Measurements from ENCODE around the gene NFATC2.
A peak's percentile ranks its signal among the peaks of the same experiment; 100 is the strongest.
"Not testable (repeated sequence)": the region's sequence is repeated elsewhere in the genome, so short reads cannot be mapped to it uniquely, and the experiment has no call there.

The NFATC2 gene

DNA sequence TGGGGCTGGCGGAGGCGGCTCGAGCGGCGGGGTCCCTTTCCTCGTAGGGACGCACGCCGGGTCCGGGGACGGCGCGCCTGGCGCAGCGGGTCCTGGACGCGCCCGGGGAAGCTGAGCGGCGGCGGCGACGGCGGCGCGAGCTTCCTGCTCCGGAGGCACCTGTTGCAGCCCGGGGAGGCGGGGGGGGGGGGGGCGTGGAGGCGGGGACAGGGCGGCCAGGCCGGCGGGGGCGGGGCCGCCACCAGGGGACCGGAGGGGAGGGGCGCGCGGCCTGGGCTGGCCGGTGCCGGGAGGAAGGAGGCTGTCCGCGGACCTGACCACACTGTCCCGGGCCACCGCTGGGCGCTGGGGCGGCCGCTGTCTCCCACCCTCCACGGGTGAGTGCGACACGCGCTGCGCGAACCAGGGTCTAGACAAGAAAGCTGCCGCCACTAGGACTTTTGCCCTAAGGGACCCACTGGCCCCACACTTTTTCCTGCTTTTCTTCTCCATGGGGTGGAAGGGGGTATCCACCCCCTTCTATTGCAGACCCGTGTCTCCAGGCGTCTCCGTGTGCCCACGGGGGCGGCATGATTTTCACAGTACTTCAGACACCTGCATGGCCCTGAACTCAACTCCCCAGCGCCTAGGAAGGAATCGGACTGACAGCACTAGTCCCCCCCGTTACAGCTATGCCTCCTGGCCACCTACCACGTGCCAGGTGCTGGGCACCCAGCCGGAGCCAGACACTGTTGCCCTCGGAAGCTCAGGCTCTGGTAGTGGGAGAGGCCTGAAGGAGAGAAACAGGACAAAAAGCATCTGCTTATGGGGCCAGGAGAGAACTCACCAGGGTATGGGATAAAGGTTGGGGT, at the start of gene NFATC2:
Gene NFATC2 (minus strand): TSS at position 149 of the 851 bp plus-strand sequence. CDS start 220 bp downstream, outside the sequence.
- no peak for DNase-seq

DNA sequence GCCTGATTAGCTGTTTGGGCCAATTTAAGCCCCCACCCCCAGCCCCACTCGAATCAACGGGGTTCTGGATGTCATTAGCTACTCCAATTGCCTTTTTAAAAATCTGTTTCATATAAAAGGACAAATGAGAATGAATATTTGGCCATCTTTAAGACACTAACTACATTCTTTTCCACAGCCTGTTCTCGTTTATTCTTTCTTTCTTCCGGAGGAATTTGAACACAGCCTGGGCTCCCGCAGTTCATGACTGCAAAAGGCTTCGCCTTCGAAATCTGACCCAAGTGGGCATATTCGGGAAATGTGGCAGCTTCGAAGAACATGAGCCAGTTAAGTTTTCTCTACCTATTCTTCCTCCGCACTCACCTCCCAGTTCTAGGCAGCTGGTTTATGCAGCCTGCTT, 49.4 kb upstream of the NFATC2 start:
- no peak for DNase-seq

GRCh38 chr20:51588762-51589161, 46.2 kb upstream of the NFATC2 start:
- DNase-seq = no peak

DNA sequence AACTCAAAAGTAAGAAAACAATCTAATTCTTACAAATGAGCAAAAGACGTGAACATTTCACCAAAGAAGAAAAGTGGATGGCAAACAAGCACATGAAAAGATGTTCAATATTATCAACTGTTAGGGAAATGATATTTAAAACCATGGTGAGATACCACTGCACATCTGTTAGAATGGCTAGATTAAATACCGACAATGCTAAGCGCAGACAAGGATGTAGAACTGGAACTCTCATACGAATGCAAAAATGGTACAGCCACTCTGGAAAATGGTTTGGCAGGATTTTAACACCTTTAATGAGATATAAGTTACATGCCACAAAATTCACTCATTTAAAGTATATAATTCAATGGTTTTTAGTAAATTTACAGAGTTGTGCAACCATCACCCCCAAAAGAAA, 44.6 kb upstream of the NFATC2 start:
- DNase-seq = no peak

- no peak for DNase-seq
These were observed 43.5 kb upstream of the NFATC2 start for GRCh38 chr20:51586005-51586440.

GRCh38 chr20:51585148-51585547, 42.6 kb upstream of the NFATC2 start:
- DNase-seq = no peak

GRCh38 chr20:51584737-51585136, 42.2 kb upstream of the NFATC2 start:
- no peak for DNase-seq

GRCh38 chr20:51584116-51584515, 41.6 kb upstream of the NFATC2 start:
- no peak for DNase-seq

- peak; percentile 41 for DNase-seq
These were observed 41.0 kb upstream of the NFATC2 start for GRCh38 chr20:51583499-51583898.

- DNase-seq = no peak
These were observed 40.6 kb upstream of the NFATC2 start for GRCh38 chr20:51583073-51583472.

- no peak for DNase-seq
These were observed 39.1 kb upstream of the NFATC2 start for GRCh38 chr20:51581571-51581970.

- no peak for DNase-seq
These were observed 36.6 kb upstream of the NFATC2 start for GRCh38 chr20:51579137-51579536.

DNA sequence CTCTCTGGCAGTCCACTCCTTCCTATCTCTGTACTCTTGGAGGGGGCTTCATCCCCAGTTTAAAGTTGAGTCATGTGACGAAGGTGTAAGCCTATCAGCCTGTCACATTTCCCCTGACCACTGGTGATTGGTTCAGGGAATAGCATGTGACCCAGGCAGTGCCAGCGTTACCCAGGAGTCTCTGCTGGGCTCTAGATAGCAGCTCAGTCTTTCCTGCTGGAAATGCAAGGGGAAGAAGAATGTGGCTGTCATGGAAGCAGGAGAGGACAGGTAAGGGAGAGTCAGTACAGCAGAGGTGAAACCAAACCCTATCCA, 35.6 kb upstream of the NFATC2 start:
- no peak for DNase-seq

GRCh38 chr20:51577432-51578144, 35.1 kb upstream of the NFATC2 start:
- DNase-seq = no peak

DNA sequence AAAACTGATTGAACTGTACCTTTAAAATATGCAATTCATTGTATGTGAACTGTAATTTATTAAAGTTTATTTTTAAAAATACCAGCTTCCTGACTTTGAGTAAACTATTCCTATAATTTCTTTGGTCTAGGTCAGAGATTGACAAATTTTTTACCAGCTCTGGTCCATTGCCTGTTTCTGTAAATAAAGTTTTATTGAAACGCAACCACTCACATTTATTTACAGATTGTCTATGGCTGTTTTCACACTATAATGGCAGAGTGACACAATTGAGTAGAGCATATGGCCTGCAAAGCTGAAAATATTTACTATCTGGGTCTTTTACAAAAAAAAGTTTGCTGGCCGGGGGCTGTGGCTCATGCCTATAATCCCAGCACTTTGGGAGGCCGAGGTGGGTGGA, 33.0 kb upstream of the NFATC2 start:
- DNase-seq = no peak

- no peak for DNase-seq
These were observed 31.9 kb upstream of the NFATC2 start for GRCh38 chr20:51574248-51575033.

DNA sequence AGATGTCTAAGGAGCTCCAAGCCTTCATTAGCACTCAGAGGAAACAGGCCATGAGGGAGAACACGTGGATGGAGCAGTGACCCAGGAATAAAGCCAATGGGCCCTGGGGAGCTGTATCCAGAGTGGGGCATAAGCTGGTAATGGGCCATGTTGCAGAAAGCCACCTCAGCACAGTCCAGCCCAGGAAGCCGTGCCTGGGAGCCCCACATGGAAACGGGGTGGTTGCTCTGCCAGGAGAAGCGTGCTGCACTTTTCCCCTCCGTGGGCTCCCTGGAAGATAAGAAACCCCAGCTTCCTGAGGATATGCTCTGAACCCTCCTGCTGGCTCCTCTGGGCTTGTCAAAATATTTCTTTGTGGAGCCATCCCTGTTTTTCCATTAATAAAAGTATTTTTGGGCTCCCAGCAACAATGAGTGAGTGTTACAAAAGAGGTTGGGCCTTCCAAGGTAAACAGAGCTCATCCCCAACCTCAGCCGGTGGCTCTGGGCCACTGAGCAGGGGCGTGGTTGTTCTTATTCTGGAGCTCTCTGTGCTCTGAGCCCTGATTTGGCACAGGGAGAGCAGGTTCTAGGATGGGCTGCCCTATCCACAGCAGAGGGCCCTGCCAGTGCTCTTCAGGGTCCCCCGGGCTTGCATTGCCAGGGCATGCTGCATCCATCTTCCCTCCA, 31.2 kb upstream of the NFATC2 start:
- DNase-seq = no peak

DNA sequence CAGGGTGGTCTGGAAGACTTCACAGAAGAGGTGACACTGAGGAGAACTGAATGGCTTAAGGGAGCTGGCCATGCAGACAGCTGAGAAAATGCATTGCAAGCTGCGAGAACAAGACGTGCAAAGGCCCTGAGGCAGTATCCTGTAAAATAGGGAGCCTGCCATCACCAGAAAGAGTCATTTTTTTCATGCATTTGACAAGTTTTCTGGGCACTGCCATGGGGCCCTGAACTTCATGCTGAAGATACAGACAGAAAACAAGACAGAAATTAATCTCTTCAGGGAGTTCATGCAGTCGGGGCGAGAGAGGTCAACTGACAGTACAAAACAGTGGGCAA, 28.9 kb upstream of the NFATC2 start:
- DNase-seq = no peak

GRCh38 chr20:51570739-51571459, 28.4 kb upstream of the NFATC2 start:
- no peak for DNase-seq

DNA sequence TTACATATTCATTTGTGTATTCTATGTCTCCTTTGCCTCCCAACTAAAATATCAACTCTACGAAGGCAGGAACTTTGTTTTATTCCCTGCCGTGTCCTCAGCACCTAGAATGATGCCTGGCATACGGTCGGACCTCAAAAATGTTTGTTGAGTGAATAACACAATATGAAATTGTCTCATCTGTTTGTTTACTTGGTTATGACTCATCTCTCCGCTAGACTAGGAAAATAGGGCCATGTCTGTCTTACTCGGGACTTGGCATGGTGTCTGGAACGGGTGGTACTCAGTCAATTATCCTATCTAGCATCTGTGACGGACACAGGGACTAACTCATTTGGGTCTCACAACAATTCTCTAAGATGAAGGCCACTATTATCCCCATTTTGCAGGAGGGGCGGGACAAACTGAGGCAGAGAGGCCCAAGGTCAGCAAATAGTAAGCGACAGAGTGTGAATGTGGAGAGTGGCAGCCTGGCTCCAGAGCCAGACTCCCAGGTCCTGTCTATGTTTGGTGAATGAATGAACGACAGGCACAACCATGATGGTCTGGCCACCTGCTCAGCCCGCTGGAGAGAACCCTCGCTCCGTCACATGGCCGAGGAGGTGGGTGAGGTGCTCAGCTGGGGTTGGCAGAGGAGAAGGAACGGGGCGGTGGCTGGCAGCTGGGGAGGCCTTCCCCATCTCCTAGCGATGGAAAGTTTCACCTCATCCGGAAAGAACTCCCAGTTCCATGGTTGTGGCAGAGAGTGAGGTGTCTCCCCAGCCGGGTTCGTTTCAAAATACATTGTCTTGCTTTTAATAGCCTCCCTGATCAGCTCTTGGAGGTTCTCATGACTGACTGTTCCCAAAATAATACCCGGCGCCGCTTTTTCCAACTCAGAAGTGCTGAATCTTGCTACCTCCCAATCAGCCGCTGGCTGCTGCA, 27.6 kb upstream of the NFATC2 start:
- no peak for DNase-seq

DNA sequence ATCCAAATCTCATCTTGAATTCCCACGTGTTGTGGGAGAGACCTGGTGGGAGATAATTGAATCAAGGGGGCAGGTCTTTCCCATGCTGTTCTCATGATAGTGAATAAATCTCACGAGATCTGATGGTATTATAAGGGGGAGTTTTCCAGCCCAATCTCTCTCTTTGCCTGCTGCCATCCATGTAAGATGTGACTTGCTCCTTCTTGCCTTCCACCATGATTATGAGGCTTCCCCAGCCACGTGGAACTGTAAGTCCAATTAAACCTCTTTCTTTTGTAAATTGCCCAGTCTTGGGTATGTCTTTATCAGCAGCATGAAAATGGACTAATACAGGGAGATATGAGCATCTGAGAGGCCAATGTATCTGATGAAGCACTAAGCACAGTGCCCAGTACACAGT, 26.0 kb upstream of the NFATC2 start:
- DNase-seq = not testable (repeated sequence)

Measured in NCI-H2029 treated with DMSO at 0.1 percent for 48 hours (cell line).